T follicular helper cell (primary cell): ENCODE results near the gene SRP14.
"Not testable (repeated sequence)": the region's sequence is repeated elsewhere in the genome, so short reads cannot be mapped to it uniquely, and the experiment has no call there.

ENCODE experiments used
- DNase-seq: peaks from one replicate; pipeline ENCODE4 v3.0.0-alpha.2; 2020; ENCODE audit warnings: low read depth
- total RNA-seq, 2 experiments: gene quantifications; one replicate each; lab custom pipeline; 2026; lab: John Stamatoyannopoulos, UW

The SRP14 gene, protein sequence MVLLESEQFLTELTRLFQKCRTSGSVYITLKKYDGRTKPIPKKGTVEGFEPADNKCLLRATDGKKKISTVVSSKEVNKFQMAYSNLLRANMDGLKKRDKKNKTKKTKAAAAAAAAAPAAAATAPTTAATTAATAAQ
- 139 to 174 reads per million in 2 experiments for total RNA-seq

GRCh38 chr15:40038638-40039543 is at the start of gene SRP14:
Gene SRP14, minus strand, starts transcription at chr15:40039181. Its CDS starts 65 bp downstream, at chr15:40039116.
- DNase-seq: peak; percentile 87

DNA sequence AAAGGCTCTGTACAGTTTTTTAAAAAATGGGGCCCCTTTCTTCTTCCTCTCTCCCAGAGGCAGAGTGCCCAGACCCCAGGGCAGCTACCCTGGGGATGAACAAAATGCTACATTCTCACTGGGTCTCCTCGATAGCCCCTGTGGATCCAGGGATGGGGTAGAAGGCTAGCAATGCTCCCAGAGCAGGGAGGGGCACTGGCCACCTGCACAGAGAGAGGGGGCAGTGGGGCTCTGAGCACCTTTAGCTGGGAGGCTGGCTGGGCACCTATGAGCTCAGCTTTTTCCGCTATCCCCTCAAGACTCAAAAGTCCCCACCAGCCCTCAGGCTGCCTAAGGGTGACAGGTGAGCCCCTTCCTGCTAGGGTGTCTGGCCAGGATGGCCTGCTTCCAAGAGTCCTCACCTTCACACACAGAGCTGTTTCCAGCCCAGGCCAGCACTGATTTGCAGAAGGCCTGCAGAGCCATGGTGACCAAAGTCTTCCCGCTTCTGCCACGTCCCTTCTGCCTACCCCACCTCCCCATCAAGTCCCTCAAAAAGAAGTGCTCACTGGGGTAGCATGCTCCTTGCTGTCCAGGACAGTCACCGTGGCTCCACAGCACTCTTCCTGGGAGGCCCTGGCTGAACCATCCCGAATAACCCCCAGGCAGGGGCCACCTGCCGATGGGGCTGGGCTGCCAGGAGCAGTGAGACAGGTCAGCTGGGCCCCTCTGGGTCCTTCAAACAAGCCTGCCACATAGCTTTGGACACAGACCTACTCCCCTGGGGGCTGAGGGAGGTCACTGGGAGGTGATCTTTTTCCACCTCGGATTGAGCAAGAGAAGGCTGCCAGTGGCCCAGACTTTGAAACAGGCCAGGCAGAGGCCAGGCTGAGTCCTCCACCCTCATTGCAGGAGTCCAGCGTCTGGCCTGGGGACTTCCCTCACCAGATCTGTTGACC is 49.3 kb upstream of the SRP14 start:
- DNase-seq: no peak

- DNase-seq: no peak
Observed at GRCh38 chr15:40087068-40087810, 48.3 kb upstream of the SRP14 start.

DNA sequence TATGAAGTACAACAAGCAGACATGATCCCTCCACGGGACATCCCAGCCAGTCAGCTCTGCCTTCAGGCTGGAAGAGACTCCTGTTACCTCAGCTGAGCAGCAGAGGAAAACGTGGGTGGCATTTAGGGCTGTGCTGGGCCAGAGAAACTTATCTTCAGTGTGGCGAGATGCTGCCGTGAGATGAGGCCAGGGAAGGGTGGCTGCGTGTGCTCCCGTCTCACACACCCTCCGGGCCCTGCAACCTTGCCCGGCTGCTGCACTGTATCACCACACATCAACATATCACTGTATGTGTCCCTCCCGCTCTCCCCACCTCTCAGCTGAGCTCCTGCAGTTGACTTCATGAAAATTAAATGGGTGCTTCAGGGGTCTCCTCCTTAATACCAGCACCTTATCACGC is 46.3 kb upstream of the SRP14 start:
- DNase-seq: no peak

- no peak for DNase-seq
Observed at GRCh38 chr15:40084650-40085049, 45.7 kb upstream of the SRP14 start.

GRCh38 chr15:40082195-40082883 is 43.4 kb upstream of the SRP14 start:
- no peak for DNase-seq

GRCh38 chr15:40081691-40082194 is 42.8 kb upstream of the SRP14 start:
- no peak for DNase-seq

DNA sequence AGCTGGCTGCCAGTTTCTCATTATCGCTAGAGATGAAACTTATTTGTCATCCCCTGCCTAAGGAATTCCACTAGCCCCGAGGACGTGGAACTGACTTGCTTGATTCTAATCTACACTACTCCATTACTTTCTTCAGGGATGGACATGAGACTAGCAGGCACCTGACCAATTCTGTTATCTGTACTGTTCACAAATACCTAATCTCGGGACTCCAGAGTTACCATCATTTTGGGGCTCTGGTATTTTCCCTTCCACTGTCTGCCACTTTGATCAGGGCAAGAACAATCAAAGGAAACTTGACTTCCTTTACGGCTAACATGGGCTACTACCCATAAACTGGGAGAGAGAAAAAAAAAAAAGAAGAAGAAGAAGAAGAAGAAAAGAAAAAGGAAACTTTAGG is 41.9 kb upstream of the SRP14 start:
- no peak for DNase-seq

DNA sequence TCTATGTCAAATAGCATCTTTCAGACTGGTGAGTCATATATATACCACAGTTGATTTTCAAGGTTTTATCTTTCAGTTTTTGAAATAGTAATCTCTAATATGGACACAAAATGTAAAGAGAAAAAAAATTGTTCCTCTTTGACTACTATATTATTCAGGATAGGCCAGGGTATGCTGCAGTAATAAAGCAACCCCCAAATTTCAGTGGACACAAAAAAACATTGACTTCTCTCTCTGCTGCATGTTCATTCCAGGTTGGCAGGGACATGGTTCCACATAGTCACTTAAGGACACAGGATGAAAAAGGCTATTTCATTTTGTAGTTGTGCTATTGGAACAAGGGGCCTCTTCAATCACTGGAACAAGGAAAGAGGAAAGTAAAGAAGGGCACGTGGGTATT is 41.1 kb upstream of the SRP14 start:
- no peak for DNase-seq

GRCh38 chr15:40079456-40079855 is 40.5 kb upstream of the SRP14 start:
- no peak for DNase-seq

DNA sequence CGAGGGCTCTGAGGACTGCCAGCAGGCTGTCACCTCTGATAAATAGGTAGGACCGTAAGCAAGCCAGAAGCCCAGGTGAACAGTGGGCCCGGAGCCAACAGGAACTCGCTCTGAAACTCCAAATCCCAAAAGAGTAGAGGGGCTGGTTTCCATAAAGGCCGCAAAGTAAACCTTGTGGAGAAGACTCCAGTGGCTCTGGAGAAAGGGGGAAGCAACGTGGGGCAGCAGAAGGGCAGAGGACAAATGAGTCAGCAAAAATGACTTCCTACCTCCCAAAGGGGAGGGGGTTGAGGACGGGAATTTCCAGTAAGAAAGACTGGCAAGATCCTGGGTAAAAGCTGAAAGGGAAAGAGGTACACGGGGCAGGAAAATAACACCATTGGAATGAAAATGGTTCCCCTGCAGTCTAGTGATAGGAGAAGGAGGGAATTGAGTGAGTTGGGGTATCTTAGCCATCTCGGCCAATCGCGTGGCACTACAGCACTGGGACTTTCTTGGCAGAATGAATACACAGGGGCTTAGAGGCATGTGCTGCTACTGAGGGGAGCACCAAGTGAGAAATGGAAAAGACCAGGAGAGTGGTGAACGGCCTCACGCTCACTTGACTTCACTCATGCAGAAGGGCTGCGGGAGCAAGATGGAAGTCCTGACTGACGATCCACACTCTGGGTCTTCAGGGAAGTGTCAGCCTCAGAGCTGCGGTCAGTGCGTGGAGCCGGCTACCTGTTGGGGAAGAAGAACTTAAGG is 36.5 kb upstream of the SRP14 start:
- DNase-seq: no peak

DNA sequence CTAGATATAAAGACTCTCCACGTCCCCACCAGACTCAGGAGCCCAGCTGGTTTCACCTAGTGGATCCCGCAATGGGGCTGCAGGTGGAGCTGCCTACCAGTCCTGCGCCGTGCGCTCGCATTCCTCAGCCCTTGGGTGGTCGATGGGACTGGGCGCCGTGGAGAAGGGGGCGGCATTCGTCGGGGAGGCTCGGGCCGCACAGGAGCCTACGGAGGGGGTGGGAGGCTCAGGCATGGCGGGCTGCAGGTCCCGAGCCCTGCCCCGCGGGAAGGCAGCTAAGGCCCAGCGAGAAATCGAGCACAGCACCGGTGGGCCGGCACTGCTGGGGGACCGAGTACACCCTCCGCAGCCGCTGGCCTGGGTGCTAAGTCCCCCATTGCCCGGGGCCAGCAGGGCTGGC is 35.7 kb upstream of the SRP14 start:
- DNase-seq: not testable (repeated sequence)

DNA sequence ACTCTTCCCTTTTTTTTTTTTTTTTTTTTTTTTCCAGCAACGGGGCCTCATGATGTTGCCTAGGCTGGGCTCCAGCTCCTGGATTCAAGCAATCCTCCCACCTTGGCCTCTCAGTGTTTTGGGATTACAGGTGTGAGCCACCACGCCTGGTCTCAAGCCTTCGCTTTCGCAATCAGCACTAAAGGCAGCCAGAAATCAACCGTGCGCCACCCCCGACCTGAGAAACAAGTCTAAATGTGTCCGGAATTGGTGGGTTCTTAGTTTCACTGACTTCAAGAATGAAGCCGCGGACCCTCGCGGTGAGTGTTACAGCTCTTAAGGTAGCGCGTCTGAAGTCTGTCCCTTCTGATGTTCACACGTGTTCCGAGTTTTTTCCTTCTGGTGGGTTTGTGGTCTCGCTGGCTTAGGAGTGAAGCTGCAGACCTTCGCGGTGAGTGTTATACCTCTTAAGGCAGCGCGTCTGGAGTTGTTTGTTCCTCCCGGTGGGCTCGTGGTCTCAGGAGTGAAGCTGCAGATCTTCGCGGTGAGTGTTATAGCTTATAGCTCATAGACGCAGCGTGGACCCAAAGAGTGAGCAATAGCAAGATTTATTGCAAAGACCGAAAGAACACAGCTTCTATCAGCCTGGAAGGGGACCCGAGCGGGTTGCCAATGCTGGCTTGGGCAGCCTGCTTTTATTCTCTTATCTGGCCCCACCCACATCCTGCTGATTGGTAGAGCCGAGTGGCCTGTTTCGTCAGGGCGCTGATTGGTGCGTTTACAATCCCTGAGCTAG is 34.9 kb upstream of the SRP14 start:
- DNase-seq: not testable (repeated sequence)

- no peak for DNase-seq
Observed at GRCh38 chr15:40072216-40072990, 33.4 kb upstream of the SRP14 start.

- no peak for DNase-seq
Observed at GRCh38 chr15:40070608-40071218, 31.7 kb upstream of the SRP14 start.

DNA sequence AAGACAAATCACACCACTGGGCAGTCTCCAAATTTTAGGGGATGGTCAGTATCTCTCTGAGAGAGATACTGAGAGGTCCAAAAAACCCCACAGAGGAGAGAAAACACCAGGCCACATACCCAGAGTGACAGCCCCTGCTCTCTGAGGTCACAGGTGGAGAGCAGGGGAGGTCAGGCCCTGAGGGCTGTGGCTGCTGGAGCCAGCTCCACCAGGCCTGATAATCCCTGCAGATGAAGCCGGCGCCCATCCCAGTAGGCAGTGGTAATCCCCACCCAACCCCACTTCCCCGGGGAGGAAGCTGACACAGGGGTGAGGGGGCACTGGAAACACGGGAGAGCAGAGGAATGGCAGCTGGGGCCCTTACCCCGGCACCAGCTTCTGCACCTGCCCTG is 31.2 kb upstream of the SRP14 start:
- no peak for DNase-seq

GRCh38 chr15:40069178-40070165 is 30.5 kb upstream of the SRP14 start:
- no peak for DNase-seq
